ENCODE results near the gene HMGCS2.

GRCh38 chr1:119743308-119743707, 25.4 kb downstream of the HMGCS2 start:
- no peak for TF ChIP-seq EZH2 (IDR thresholded peaks at IDR 0.05)
- TF ChIP-seq POLR2AphosphoS5 (IDR thresholded peaks at IDR 0.05; ENCODE audit: borderline replicate concordance, low read depth, low read length): no peak

All from SK-N-MC (cell line).